WTC11 (cell line): ENCODE data around the gene YPEL1.

Experiments
- TEAD4 ChIP-seq: sonication (generic); formaldehyde crosslinking; IDR thresholded peaks from 2 replicates; pipeline ENCODE4 v1.8.0; 2022; ENCODE audit warnings: mild to moderate bottlenecking, missing genetic modification reagents
- TF ChIP-seq, protein P1 (sequence below): fragments of 200-600 bp; IDR thresholded peaks from 2 replicates; pipeline ENCODE4 v1.8.0; 2022; ENCODE audit warnings: antibody characterized with exemption

DNA sequence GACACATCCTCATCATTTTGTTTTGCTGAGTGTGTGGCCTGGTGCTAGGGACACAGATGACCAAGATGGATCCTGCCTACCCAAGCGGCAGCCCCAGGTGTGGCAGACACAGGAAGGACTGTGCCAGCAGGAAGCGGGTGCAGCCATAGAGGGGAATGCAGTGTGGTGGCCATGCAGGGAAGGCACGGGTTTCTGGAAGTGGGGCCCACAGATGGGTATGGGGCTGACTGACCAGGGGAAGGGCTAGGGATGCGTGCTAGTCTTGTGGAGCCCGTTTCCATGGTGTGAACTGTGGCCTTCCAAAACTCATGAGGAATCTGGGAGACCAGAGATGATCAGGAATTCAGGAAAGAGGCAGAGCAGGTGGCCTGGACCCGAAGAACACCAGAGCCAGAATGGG, 33.5 kb downstream of the YPEL1 start:
- TF ChIP-seq, protein P1, sequence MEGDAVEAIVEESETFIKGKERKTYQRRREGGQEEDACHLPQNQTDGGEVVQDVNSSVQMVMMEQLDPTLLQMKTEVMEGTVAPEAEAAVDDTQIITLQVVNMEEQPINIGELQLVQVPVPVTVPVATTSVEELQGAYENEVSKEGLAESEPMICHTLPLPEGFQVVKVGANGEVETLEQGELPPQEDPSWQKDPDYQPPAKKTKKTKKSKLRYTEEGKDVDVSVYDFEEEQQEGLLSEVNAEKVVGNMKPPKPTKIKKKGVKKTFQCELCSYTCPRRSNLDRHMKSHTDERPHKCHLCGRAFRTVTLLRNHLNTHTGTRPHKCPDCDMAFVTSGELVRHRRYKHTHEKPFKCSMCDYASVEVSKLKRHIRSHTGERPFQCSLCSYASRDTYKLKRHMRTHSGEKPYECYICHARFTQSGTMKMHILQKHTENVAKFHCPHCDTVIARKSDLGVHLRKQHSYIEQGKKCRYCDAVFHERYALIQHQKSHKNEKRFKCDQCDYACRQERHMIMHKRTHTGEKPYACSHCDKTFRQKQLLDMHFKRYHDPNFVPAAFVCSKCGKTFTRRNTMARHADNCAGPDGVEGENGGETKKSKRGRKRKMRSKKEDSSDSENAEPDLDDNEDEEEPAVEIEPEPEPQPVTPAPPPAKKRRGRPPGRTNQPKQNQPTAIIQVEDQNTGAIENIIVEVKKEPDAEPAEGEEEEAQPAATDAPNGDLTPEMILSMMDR = no peak
- no peak for TF ChIP-seq TEAD4 (CRISPR knock-in tag)
